Regular cardiac myocyte (primary cell): ENCODE measurements around the gene NSG2. TPM values are rescaled to one million over a fixed set of nuclear protein-coding genes. Genes with fewer than 3 reads are reported as not detected.

ENCODE experiments used
- total RNA-seq: library from RNA; depleted of rRNA; stranded (reverse); fragments of >200 nt; gene quantifications from 2 replicates; pipeline ENCODE4 v1.2.3, GENCODE V29; 2014

The NSG2 gene
- total RNA-seq: under 0.01 TPM in 1 of 2 replicates, not detected in the other

DNA sequence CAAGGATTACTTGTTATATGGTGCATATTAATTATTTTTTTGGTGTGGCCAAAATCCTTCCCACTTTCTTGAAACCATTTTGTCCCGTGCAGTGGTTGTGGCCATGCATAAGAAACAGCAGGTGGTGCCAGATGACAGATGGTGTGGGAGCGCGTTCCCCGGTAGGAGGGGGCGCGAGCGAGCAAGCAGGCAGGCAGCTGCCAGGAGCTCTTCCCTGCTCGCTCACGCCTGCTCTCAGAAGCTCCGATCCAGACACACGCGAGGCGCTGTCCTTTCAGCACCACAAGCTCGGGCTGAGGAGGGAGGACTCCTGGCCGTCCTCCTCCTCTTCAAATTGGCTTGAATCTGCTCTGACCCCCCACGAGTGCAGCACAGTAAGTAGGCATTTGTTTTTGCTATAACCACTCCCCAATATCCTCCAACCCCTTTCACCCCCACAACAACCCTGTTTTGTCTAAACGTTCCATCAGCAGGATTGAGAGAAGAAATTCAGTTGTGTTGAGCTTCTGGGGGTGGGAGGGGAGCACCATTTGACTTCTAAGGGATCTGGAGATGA, at the start of gene NSG2:
TSS of gene NSG2 (plus strand) at position 237 of the 556 bp plus-strand sequence. CDS start 1,050 bp downstream, outside the sequence.

Other genes with a start within 250 kb of the NSG2 start
- gene CPEB4, start 157.4 kb upstream of the NSG2 start, total RNA-seq: 23.0 and 23.7 TPM in 2 replicates
- not detected in 2 replicates for gene C5orf47, start 56.5 kb upstream of the NSG2 start, total RNA-seq